GM23338 (cell line): Measurements from ENCODE around the gene SYT2. TPM values are rescaled to one million over a fixed set of nuclear protein-coding genes. Genes with fewer than 3 reads are reported as not detected.

ENCODE experiments used
- ATAC-seq: fragments of 200-7000 bp; cut with Tn5 transposase; 3 replicates; pipeline ENCODE4 v1.9.1; 2020
- DNase-seq: peaks from one replicate; pipeline ENCODE4 v3.0.0-alpha.2; 2015; ENCODE audit warnings: low spot score
- H2AFZ ChIP-seq: fragments of 200-600 bp; sonication (generic); 2 replicates; pipeline ENCODE4 v1.8.0; 2016; ENCODE audit warnings: antibody characterized with exemption, mild to moderate bottlenecking, moderate library complexity
- H3F3A ChIP-seq: fragments of 200-600 bp; sonication (generic); replicated peaks from 2 replicates; pipeline ENCODE4 v1.8.0; 2017; ENCODE audit warnings: antibody characterized with exemption, mixed run types, low read depth
- H3K27ac ChIP-seq: fragments of 200-600 bp; sonication (generic); 2 replicates; pipeline ENCODE4 v1.6.1; 2016; ENCODE audit warnings: low read depth
- H3K27me3 ChIP-seq: fragments of 200-600 bp; sonication (generic); 2 replicates; pipeline ENCODE4 v1.8.0; 2016; ENCODE audit warnings: mild to moderate bottlenecking, mixed run types, moderate library complexity; ENCODE audit not compliant: insufficient read depth
- H3K36me3 ChIP-seq: fragments of 200-600 bp; sonication (generic); 2 replicates; pipeline ENCODE4 v1.8.0; 2016; ENCODE audit warnings: mild to moderate bottlenecking; ENCODE audit not compliant: insufficient read depth
- H3K4me1 ChIP-seq: fragments of 200-600 bp; sonication (generic); 2 replicates; pipeline ENCODE4 v1.8.0; 2016; ENCODE audit warnings: mild to moderate bottlenecking, moderate library complexity; ENCODE audit not compliant: insufficient read depth
- H3K4me2 ChIP-seq: fragments of 200-600 bp; sonication (generic); 2 replicates; pipeline ENCODE4 v1.7.1; 2017; ENCODE audit warnings: mixed run types
- H3K4me3 ChIP-seq: fragments of 200-600 bp; sonication (generic); 2 replicates; pipeline ENCODE4 v1.6.1; 2016; ENCODE audit warnings: mixed run types
- H3K79me2 ChIP-seq: fragments of 200-600 bp; sonication (generic); replicated peaks from 2 replicates; pipeline ENCODE4 v1.8.0; 2017; ENCODE audit warnings: mild to moderate bottlenecking; ENCODE audit not compliant: insufficient read depth
- H3K9me2 ChIP-seq: fragments of 200-600 bp; sonication (generic); 2 replicates; pipeline ENCODE4 v1.8.0; 2017; ENCODE audit not compliant: insufficient read depth
- H4K20me1 ChIP-seq: fragments of 200-600 bp; sonication (generic); replicated peaks from 2 replicates; pipeline ENCODE4 v1.8.0; 2017; ENCODE audit warnings: mild to moderate bottlenecking; ENCODE audit not compliant: insufficient read depth
- H3K27ac Mint-ChIP-seq: 2 replicates; pipeline ENCODE4 v1.8.0; 2020; ENCODE audit warnings: inconsistent platforms, mild to moderate bottlenecking, moderate library complexity, mixed read lengths
- H3K27me3 Mint-ChIP-seq: 3 replicates; pipeline ENCODE4 v1.8.0; 2022; ENCODE audit warnings: low read depth, mild to moderate bottlenecking, moderate library complexity, mixed read lengths, inconsistent platforms; ENCODE audit not compliant: insufficient read depth, poor library complexity
- H3K36me3 Mint-ChIP-seq: 3 replicates; pipeline ENCODE4 v1.8.0; 2021; ENCODE audit warnings: low read depth, mild to moderate bottlenecking, inconsistent platforms, moderate library complexity, mixed read lengths
- H3K4me1 Mint-ChIP-seq: 3 replicates; pipeline ENCODE4 v1.8.0; 2020; ENCODE audit warnings: mild to moderate bottlenecking, inconsistent platforms, mixed read lengths
- H3K4me3 Mint-ChIP-seq: 3 replicates; pipeline ENCODE4 v1.8.0; 2021; ENCODE audit warnings: moderate library complexity, mild to moderate bottlenecking, inconsistent platforms, mixed read lengths
- H3K9me3 Mint-ChIP-seq: 3 replicates; pipeline ENCODE4 v1.8.0; 2020; ENCODE audit warnings: moderate library complexity, mild to moderate bottlenecking, inconsistent platforms, mixed read lengths
- CREB1 ChIP-seq: fragments of 250-450 bp; sonication (Bioruptor Pico); IDR thresholded peaks from 2 replicates; pipeline ENCODE4 v1.5.0; 2020; ENCODE audit warnings: low read depth, mild to moderate bottlenecking, moderate library complexity
- CTCF ChIP-seq, 2 experiments: fragments of 200-600 bp in 1 of 2; sonication (generic) in 1 of 2; conservative IDR thresholded peaks; 2 replicates each; pipeline versions ENCODE4 v1.5.1 to v1.6.1; 2016 to 2017; ENCODE audit warnings: antibody characterized with exemption in 2 of 2, low read depth in 2 of 2, mild to moderate bottlenecking in 2 of 2, moderate library complexity in 1 of 2
- ETS1 ChIP-seq: IDR thresholded peaks from 2 replicates; pipeline ENCODE4 v1.6.1; 2016; ENCODE audit warnings: antibody characterized with exemption
- EZH2 ChIP-seq: fragments of 200-600 bp; sonication (generic); IDR thresholded peaks from one replicate; pipeline ENCODE4 v1.8.0; 2017; ENCODE audit warnings: antibody characterized with exemption, mild to moderate bottlenecking, low read depth; ENCODE audit not compliant: unreplicated experiment
- EZH2phosphoT487 ChIP-seq: fragments of 200-600 bp; sonication (generic); IDR thresholded peaks from one replicate; pipeline ENCODE4 v1.8.1; 2018; ENCODE audit warnings: antibody characterized with exemption; ENCODE audit not compliant: unreplicated experiment
- NANOG ChIP-seq: IDR thresholded peaks from 2 replicates; pipeline ENCODE4 v1.6.1; 2016; ENCODE audit warnings: antibody characterized with exemption, borderline replicate concordance
- POLR2AphosphoS5 ChIP-seq: IDR thresholded peaks from 2 replicates; pipeline ENCODE4 v1.6.1; 2016; ENCODE audit warnings: antibody characterized with exemption, low read depth
- REST ChIP-seq: IDR thresholded peaks from one replicate; pipeline ENCODE4 v1.6.1; 2018; ENCODE audit warnings: antibody characterized with exemption; ENCODE audit not compliant: unreplicated experiment
- ZNF331 ChIP-seq: fragments of 250-450 bp; sonication (Bioruptor Pico); IDR thresholded peaks from 2 replicates; pipeline ENCODE4 v1.5.0; 2020; ENCODE audit warnings: low read depth, mild to moderate bottlenecking, moderate library complexity
- ZNF462 ChIP-seq: fragments of 250-450 bp; sonication (Bioruptor Pico); IDR thresholded peaks from 2 replicates; pipeline ENCODE4 v1.5.0; 2020; ENCODE audit warnings: mild to moderate bottlenecking, moderate library complexity
- polyA plus RNA-seq: library from polyadenylated mRNA; unstranded; fragments of >200 nt; fragmentation: Nextera tagmentation; extraction: Ambion mirVana; gene quantifications from 2 replicates; pipeline ENCODE4 v1.2.1, GENCODE V29; 2016
- total RNA-seq: library from RNA; depleted of rRNA; stranded (reverse); fragments of >200 nt; shearing (Covaris generic); gene quantifications from 2 replicates; pipeline ENCODE4 v1.2.3, GENCODE V29; 2014

Gene SYT2
- total and polyA plus RNA-seq, 2 experiments from 2014 or later: 2.4 to 12.5 TPM

GRCh38 chr1:202588503-202589189, 121.6 kb downstream of the SYT2 start:
- Mint-ChIP-seq H3K27ac (no peak overlapping the region; the same call in 1 of the 2 replicates), H3K4me3 (no peak overlapping the region), H3K27me3 (peaks cover 2% of the 10 kb centered on the region), H3K36me3 (no peaks in the 10 kb centered on the region), H3K9me3 (no peaks in the 10 kb centered on the region), H3K4me1 (no peaks in the 10 kb centered on the region)
- no peak for ATAC-seq
- Histone ChIP-seq H3F3A (no peaks in the 10 kb centered on the region), H3K79me2 (no peaks in the 10 kb centered on the region), H4K20me1 (no peaks in the 10 kb centered on the region), H3K4me2 (no peak overlapping the region), H3K4me1 (no peaks in the 10 kb centered on the region), H3K27me3 (no peaks in the 10 kb centered on the region), H3K27ac (no peak overlapping the region), H3K9me2 (0 out of 2 replicates have a peak, but pooled peaks cover 4% of the 10 kb centered on the region), H3K4me3 (no peak overlapping the region), H3K36me3 (no peaks in the 10 kb centered on the region), H2AFZ (no peak overlapping the region)
- DNase-seq: no peak
- no peak for TF ChIP-seq NANOG
- no peak for TF ChIP-seq EZH2phosphoT487
- no peak for TF ChIP-seq ETS1
- TF ChIP-seq REST: no peak
- no peak for TF ChIP-seq CTCF (conservative IDR thresholded peaks at IDR 0.05; ENCODE audit: low read depth in 2 of 2)
- TF ChIP-seq ZNF462: no peak
- no peak for TF ChIP-seq CREB1 (CRISPR knock-in tag)
- no peak for TF ChIP-seq EZH2
- TF ChIP-seq ZNF331 (CRISPR knock-in tag): no peak
- no peak for TF ChIP-seq POLR2AphosphoS5
